WTC11 (cell line): ENCODE measurements around the gene ST6GALNAC1.

Experiments
- CTCF ChIP-seq: fragments of 200-600 bp; IDR thresholded peaks from 2 replicates; pipeline ENCODE4 v1.8.0; 2022; ENCODE audit warnings: antibody characterized with exemption
- FOXK1 ChIP-seq: sonication (generic); formaldehyde crosslinking; IDR thresholded peaks from 2 replicates; pipeline ENCODE4 v1.8.0; 2022; ENCODE audit warnings: mild to moderate bottlenecking, moderate library complexity, missing genetic modification reagents
- MXD4 ChIP-seq: fragments of 250-450 bp; sonication (Bioruptor Pico); IDR thresholded peaks from 2 replicates; pipeline ENCODE4 v1.8.0; 2021; ENCODE audit warnings: mild to moderate bottlenecking, moderate library complexity, borderline replicate concordance
- ZNF281 ChIP-seq: sonication (generic); formaldehyde crosslinking; IDR thresholded peaks from 2 replicates; pipeline ENCODE4 v1.8.0; 2023; ENCODE audit warnings: mild to moderate bottlenecking, missing genetic modification reagents

- TF ChIP-seq CTCF, result no peak
- no peak for TF ChIP-seq ZNF281 (CRISPR knock-in tag)
- no peak for TF ChIP-seq FOXK1
- TF ChIP-seq MXD4, result no peak
Measured at GRCh38 chr17:76674600-76674999, 31.0 kb upstream of the ST6GALNAC1 start.
